ENCODE measurements around the gene MRPL48. TPM values are rescaled to one million over a fixed set of nuclear protein-coding genes. Genes with fewer than 3 reads are reported as not detected.

The MRPL48 gene
- total RNA-seq, 3 donors from 2014 or later, result 31.5 to 41.2 (median 39.7) TPM

DNA sequence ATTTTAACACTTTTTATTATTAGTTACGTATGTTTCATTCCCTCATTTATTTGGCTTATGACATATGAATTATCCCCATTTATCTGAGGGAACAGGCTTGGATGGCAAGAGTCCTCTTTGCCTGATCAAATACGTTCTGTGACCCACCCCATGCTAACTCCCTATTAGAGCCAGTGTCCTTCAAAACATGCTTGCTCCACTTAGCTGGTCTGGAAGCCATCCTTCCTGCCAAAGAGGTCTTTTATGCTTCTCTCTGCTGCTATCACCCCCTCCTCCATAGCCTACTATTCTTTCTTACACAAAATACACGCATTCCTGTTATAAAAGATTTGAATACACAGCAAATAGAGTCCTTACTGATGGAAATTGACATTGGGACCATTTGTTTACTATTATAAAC is 82.6 kb downstream of the MRPL48 start:
- DNase-seq, result no peak

DNA sequence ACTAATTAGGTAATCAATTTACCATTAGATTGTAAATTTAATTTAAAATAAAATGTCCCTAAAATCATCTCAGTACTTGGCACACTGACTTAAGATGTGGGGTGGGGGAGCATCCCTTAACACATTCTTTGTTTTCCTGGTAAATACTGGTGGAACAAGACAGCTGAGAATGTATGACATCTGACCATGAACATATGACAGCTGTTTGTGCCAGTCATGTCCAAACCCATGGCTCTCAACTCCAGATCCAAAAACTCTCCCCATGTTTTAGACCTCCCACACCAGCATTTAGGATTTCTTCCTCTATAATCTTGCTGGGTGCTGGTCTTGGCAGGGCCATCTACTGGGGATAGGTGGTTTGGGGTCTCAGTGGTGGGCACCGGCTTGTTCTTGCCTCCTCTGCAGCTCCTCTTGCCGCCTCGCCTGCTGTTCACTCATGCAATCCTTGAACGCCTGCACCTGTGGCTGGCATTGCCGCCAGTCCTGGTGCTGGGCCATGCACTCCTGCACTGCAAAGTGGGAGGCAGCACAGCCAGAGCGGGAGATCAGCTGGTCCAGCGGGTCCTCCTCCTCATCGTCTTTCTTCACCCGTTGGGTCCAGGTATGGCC is 85.2 kb downstream of the MRPL48 start:
- ATAC-seq, result no peak

More for the DNA sequence above, 82.6 kb downstream of the MRPL48 start:
- Histone ChIP-seq H3K9me3 (no peaks in the 10 kb centered on the region), H3K4me1 (ENCODE audit: low read depth) (no peaks in the 10 kb centered on the region), H3K36me3 (ENCODE audit: low read depth) (no peaks in the 10 kb centered on the region), H3K4me3 (no peak overlapping the region)
- intact Hi-C loops (cut with DNase I, micrococcal nuclease), result no loop called here
- ATAC-seq, result no peak
- TF ChIP-seq, protein P1, sequence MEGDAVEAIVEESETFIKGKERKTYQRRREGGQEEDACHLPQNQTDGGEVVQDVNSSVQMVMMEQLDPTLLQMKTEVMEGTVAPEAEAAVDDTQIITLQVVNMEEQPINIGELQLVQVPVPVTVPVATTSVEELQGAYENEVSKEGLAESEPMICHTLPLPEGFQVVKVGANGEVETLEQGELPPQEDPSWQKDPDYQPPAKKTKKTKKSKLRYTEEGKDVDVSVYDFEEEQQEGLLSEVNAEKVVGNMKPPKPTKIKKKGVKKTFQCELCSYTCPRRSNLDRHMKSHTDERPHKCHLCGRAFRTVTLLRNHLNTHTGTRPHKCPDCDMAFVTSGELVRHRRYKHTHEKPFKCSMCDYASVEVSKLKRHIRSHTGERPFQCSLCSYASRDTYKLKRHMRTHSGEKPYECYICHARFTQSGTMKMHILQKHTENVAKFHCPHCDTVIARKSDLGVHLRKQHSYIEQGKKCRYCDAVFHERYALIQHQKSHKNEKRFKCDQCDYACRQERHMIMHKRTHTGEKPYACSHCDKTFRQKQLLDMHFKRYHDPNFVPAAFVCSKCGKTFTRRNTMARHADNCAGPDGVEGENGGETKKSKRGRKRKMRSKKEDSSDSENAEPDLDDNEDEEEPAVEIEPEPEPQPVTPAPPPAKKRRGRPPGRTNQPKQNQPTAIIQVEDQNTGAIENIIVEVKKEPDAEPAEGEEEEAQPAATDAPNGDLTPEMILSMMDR (IDR thresholded peaks at IDR 0.05), result no peak

DNA sequence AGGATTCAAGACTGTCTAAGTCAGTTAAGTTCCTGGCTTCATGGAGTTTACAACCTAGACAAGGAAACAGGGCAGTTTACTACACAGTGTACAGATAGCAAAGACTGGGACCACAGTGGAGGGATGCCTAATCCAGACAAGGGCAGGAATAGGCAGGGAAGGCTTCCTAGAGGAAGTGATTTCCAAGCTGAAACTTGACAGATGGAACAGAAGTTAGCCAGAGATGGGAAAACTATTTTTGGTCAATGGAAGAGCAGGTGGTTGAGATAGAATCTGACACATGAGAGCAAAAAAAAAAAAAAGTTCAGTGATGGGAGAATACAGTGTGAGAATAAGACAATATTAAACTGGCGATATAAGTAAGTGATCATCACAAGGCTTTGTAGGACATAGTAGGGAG is 87.7 kb downstream of the MRPL48 start:
- intact Hi-C loops (cut with DNase I, micrococcal nuclease), result no loop called here
- ATAC-seq, result no peak

More for the DNA sequence above, 85.2 kb downstream of the MRPL48 start:
- TF ChIP-seq, protein P1 (IDR thresholded peaks at IDR 0.05), result no peak
- no peaks in the 10 kb centered on the region for H3K36me3 ChIP-seq (ENCODE audit: low read depth)
- DNase-seq, result no peak
- peaks cover 12% of the 10 kb centered on the region for H3K4me1 ChIP-seq (ENCODE audit: low read depth)
- H3K4me3 ChIP-seq, result no peak overlapping the region
- intact Hi-C loops (cut with DNase I, micrococcal nuclease), result no loop called here
- H3K9me3 ChIP-seq, result no peaks in the 10 kb centered on the region

GRCh38 chr11:73875840-73876239 is 88.2 kb downstream of the MRPL48 start:
- H3K9me3 ChIP-seq, result no peaks in the 10 kb centered on the region
- peak in 2 of 3 donors; percentile 15 to 44 for DNase-seq
- intact Hi-C loops (cut with DNase I, micrococcal nuclease), result no loop called here
- H3K4me1 ChIP-seq (ENCODE audit: low read depth), result peaks cover 12% of the 10 kb centered on the region
- H3K36me3 ChIP-seq (ENCODE audit: low read depth), result no peaks in the 10 kb centered on the region
- peak overlapping the region; percentile 23 for H3K4me3 ChIP-seq
- no peak for ATAC-seq
- TF ChIP-seq, protein P1 (IDR thresholded peaks at IDR 0.05), result no peak

More for the DNA sequence above, 87.7 kb downstream of the MRPL48 start:
- peaks cover 12% of the 10 kb centered on the region for H3K4me1 ChIP-seq (ENCODE audit: low read depth)
- no peak overlapping the region for H3K4me3 ChIP-seq
- no peak for DNase-seq
- TF ChIP-seq, protein P1 (IDR thresholded peaks at IDR 0.05), result no peak
- no peaks in the 10 kb centered on the region for H3K36me3 ChIP-seq (ENCODE audit: low read depth)
- no peaks in the 10 kb centered on the region for H3K9me3 ChIP-seq

DNA sequence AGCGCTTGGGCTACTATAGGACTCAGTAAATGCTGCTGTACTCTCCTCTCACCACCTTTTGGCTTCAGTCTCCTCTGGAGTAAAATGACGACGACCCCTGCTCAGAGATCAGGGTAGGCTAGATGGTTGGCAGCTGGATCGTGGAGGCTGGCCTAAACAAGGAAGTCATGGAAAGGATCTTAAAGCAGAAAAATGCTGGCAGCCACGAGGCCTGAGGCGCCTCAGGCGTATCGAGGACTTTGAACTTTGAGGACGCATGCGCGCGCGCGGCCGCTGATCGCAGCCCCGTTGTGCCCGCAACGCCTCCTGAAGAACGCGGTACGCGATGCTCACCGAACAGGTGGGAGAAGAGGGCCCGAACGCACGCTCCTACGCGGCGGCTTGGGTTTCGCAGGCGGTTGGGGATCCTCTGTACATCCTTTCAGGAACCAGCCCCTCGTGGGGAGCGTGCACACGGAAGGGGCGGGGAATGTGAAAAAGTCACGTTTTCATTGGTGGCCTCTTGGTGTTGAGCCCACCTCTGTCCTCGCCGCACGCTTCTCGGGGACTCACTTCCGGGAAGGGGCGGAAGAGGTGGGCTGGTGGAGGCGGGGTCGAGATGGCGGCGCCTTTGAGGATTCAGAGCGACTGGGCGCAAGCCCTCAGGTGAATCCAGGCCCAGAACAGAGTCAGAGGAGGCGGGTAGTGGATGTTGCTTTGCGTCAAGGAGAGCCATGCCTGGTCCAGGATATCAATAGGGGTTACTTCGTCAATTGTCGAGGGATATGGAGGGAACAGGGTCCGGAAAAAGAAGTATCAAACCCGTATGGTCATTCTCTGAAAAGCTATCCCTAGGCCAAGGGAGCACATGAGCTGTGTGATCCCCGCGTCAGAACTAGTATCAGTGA is 89.0 kb downstream of the MRPL48 start, which contains the start of the genes COA4 and PAAF1:
Gene COA4 (minus strand): TSS at position 423 of the 887 bp plus-strand sequence. CDS start 3,468 bp downstream, outside the sequence.
Gene PAAF1 (plus strand): TSS at position 576 of the 887 bp plus-strand sequence. CDS start 23 bp downstream, at position 599.
- Histone ChIP-seq H3K36me3 (ENCODE audit: low read depth) (no peaks in the 10 kb centered on the region), H3K9me3 (no peaks in the 10 kb centered on the region), H3K4me1 (ENCODE audit: low read depth) (peaks cover 12% of the 10 kb centered on the region), H3K4me3 (peak within 1 kb of the TSS; percentile 23)
- intact Hi-C loops (cut with DNase I, micrococcal nuclease), result no loop called here
- DNase-seq (peak; percentile 95 to 96 (median 96)), ATAC-seq (peak; percentile 98)
- TF ChIP-seq, protein P1 (IDR thresholded peaks at IDR 0.05), result no peak
